SK-N-SH treated with all-trans-retinoic acid at 6 μM for 48 hours (cell line): ENCODE results near the gene ZKSCAN4.

Experiments used
- ESRRG ChIP-seq: fragments of 250-450 bp; sonication (Bioruptor Pico); IDR thresholded peaks from 2 replicates; pipeline ENCODE4 v1.6.1; 2021; ENCODE audit warnings: mild to moderate bottlenecking
- GLIS3 ChIP-seq: fragments of 250-450 bp; sonication (Bioruptor Pico); IDR thresholded peaks from 2 replicates; pipeline ENCODE4 v1.5.0; 2020; ENCODE audit warnings: mild to moderate bottlenecking, moderate library complexity
- OSR1 ChIP-seq: fragments of 250-450 bp; sonication (Bioruptor Pico); IDR thresholded peaks from 2 replicates; pipeline ENCODE4 v1.8.0; 2022; ENCODE audit warnings: moderate library complexity, mild to moderate bottlenecking, inconsistent platforms
- RARB ChIP-seq: fragments of 250-450 bp; sonication (Bioruptor Pico); IDR thresholded peaks from 2 replicates; pipeline ENCODE4 v1.8.0; 2021; ENCODE audit warnings: mild to moderate bottlenecking, moderate library complexity
- TCF4 ChIP-seq: fragments of 250-450 bp; sonication (Bioruptor Pico); IDR thresholded peaks from 2 replicates; pipeline ENCODE4 v1.8.0; 2021; ENCODE audit warnings: mild to moderate bottlenecking, moderate library complexity, borderline replicate concordance
- ZFP3 ChIP-seq: fragments of 250-450 bp; sonication (Bioruptor Pico); IDR thresholded peaks from 2 replicates; pipeline ENCODE4 v1.5.0; 2020; ENCODE audit warnings: mild to moderate bottlenecking, moderate library complexity
- TF ChIP-seq, protein P1 (sequence below): fragments of 250-450 bp; sonication (Bioruptor Pico); IDR thresholded peaks from 2 replicates; pipeline ENCODE4 v1.8.0; 2020; ENCODE audit warnings: mild to moderate bottlenecking, moderate library complexity, borderline replicate concordance
- TF ChIP-seq, protein P2 (sequence below): fragments of 250-450 bp; sonication (Bioruptor Pico); IDR thresholded peaks from 2 replicates; pipeline ENCODE4 v1.5.0; 2020; ENCODE audit warnings: mild to moderate bottlenecking, moderate library complexity
- TF ChIP-seq, protein P3 (sequence below): fragments of 250-450 bp; sonication (Bioruptor Pico); IDR thresholded peaks from 2 replicates; pipeline ENCODE4 v1.8.0; 2021; ENCODE audit warnings: low read depth, mild to moderate bottlenecking, moderate library complexity, borderline replicate concordance
- TF ChIP-seq, protein P4 (sequence below): fragments of 250-450 bp; sonication (Bioruptor Pico); IDR thresholded peaks from 2 replicates; pipeline ENCODE4 v1.5.1; 2020; ENCODE audit warnings: low read depth, mild to moderate bottlenecking, moderate library complexity

DNA sequence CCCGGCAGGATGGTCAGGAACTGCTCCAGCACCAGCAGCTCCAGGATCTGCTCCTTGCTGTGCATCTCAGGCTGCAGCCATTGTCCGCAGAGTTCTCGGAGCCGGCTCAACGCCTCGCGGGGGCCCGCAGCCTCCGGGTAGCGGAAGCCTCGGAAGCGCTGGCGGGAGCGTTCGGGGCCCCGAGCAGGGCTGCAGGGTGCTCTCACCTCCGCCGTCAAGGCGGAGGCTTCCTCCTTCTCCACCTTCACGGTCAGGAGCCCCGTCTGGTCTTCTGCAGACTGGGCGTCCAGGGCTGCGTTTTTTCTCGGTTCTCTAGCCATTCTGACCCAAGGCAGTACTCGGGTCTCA lies 434 bp downstream of the ZKSCAN4 start:
- TF ChIP-seq, protein P1, sequence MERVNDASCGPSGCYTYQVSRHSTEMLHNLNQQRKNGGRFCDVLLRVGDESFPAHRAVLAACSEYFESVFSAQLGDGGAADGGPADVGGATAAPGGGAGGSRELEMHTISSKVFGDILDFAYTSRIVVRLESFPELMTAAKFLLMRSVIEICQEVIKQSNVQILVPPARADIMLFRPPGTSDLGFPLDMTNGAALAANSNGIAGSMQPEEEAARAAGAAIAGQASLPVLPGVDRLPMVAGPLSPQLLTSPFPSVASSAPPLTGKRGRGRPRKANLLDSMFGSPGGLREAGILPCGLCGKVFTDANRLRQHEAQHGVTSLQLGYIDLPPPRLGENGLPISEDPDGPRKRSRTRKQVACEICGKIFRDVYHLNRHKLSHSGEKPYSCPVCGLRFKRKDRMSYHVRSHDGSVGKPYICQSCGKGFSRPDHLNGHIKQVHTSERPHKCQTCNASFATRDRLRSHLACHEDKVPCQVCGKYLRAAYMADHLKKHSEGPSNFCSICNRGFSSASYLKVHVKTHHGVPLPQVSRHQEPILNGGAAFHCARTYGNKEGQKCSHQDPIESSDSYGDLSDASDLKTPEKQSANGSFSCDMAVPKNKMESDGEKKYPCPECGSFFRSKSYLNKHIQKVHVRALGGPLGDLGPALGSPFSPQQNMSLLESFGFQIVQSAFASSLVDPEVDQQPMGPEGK (CRISPR knock-in tag), result no peak
- TF ChIP-seq ZFP3 (CRISPR knock-in tag) (no peak), RARB (CRISPR knock-in tag) (no peak), GLIS3 (CRISPR knock-in tag) (no peak), OSR1 (CRISPR knock-in tag) (no peak), TCF4 (CRISPR knock-in tag) (no peak), ESRRG (CRISPR knock-in tag) (no peak)
- TF ChIP-seq, protein P2, sequence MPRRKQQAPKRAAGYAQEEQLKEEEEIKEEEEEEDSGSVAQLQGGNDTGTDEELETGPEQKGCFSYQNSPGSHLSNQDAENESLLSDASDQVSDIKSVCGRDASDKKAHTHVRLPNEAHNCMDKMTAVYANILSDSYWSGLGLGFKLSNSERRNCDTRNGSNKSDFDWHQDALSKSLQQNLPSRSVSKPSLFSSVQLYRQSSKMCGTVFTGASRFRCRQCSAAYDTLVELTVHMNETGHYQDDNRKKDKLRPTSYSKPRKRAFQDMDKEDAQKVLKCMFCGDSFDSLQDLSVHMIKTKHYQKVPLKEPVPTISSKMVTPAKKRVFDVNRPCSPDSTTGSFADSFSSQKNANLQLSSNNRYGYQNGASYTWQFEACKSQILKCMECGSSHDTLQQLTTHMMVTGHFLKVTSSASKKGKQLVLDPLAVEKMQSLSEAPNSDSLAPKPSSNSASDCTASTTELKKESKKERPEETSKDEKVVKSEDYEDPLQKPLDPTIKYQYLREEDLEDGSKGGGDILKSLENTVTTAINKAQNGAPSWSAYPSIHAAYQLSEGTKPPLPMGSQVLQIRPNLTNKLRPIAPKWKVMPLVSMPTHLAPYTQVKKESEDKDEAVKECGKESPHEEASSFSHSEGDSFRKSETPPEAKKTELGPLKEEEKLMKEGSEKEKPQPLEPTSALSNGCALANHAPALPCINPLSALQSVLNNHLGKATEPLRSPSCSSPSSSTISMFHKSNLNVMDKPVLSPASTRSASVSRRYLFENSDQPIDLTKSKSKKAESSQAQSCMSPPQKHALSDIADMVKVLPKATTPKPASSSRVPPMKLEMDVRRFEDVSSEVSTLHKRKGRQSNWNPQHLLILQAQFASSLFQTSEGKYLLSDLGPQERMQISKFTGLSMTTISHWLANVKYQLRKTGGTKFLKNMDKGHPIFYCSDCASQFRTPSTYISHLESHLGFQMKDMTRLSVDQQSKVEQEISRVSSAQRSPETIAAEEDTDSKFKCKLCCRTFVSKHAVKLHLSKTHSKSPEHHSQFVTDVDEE (CRISPR knock-in tag), result no peak
- TF ChIP-seq, protein P3, sequence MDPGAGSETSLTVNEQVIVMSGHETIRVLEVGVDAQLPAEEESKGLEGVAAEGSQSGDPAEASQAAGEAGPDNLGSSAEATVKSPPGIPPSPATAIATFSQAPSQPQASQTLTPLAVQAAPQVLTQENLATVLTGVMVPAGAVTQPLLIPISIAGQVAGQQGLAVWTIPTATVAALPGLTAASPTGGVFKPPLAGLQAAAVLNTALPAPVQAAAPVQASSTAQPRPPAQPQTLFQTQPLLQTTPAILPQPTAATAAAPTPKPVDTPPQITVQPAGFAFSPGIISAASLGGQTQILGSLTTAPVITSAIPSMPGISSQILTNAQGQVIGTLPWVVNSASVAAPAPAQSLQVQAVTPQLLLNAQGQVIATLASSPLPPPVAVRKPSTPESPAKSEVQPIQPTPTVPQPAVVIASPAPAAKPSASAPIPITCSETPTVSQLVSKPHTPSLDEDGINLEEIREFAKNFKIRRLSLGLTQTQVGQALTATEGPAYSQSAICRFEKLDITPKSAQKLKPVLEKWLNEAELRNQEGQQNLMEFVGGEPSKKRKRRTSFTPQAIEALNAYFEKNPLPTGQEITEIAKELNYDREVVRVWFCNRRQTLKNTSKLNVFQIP (CRISPR knock-in tag), result no peak
- TF ChIP-seq, protein P4, sequence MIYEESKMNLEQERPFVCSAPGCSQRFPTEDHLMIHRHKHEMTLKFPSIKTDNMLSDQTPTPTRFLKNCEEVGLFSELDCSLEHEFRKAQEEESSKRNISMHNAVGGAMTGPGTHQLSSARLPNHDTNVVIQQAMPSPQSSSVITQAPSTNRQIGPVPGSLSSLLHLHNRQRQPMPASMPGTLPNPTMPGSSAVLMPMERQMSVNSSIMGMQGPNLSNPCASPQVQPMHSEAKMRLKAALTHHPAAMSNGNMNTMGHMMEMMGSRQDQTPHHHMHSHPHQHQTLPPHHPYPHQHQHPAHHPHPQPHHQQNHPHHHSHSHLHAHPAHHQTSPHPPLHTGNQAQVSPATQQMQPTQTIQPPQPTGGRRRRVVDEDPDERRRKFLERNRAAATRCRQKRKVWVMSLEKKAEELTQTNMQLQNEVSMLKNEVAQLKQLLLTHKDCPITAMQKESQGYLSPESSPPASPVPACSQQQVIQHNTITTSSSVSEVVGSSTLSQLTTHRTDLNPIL (CRISPR knock-in tag), result no peak
